Fibroblast of villous mesenchyme (primary cell): ENCODE results near the gene ZNF786. TPM values are rescaled to one million over a fixed set of nuclear protein-coding genes. Genes with fewer than 3 reads are reported as not detected.

Experiments used
- DNase-seq: peaks from one replicate; pipeline ENCODE4 v3.0.0-alpha.2; 2010; ENCODE audit warnings: low read depth
- H3K4me3 ChIP-seq: 2 replicates; pipeline ENCODE4 v1.5.1; 2011; ENCODE audit warnings: low read depth, mild to moderate bottlenecking, low read length
- total RNA-seq: library from RNA; depleted of rRNA; stranded (reverse); fragments of >200 nt; gene quantifications from 2 replicates; pipeline ENCODE4 v1.2.3, GENCODE V29; 2012
- TF ChIP-seq, protein P1 (sequence below): IDR thresholded peaks from 2 replicates; pipeline ENCODE4 v1.5.1; 2012; ENCODE audit warnings: low read depth, mild to moderate bottlenecking, low read length; ENCODE audit not compliant: insufficient read depth

ZNF786 gene
- total RNA-seq, 1 donor: 9.1 TPM

DNA sequence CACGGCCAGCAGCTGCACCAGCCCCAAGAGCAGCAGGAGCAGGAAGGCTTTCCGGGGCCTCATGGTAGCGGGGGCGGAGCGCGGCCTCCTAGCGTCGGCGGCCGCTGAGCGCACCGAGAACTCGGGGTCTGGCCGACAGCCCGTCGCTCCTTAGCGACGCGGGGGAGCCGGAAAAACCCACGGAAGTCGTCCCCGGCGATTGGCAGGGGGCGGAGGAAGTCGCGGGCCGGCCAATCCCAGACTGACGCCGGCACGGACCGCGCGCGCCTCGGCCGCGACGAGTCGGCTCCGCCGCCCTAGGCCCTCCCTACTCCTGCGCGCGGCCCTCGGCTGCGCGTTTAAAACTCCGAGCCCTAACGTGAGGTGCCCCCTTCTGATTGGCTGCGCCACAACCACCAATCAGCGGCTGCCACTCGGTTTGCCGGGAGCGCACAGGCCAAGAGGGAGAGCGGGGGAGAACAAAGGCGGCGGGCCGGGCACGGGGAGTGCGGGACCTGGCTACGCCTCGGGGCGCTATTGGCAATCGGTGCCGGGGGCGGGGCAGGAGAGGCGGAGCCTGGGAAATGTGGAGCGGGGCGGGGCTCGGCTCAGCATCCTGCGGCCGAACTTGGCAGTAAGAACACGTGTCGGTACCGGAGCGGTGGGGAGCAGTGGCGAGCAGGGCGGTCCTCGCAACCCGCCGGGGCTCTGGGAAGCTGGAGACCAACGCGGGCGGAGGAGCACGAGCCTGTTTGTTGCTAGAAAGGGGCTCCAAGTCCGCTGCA is 62.0 kb downstream of the ZNF786 start, which contains the start of gene PDIA4:
PDIA4 (minus strand) TSS at position 160 of the 764 bp plus-strand sequence; CDS start at position 63, 97 bp downstream.
- H3K4me3 ChIP-seq: peak within 1 kb of the TSS; percentile 88
- TF ChIP-seq, protein P1, sequence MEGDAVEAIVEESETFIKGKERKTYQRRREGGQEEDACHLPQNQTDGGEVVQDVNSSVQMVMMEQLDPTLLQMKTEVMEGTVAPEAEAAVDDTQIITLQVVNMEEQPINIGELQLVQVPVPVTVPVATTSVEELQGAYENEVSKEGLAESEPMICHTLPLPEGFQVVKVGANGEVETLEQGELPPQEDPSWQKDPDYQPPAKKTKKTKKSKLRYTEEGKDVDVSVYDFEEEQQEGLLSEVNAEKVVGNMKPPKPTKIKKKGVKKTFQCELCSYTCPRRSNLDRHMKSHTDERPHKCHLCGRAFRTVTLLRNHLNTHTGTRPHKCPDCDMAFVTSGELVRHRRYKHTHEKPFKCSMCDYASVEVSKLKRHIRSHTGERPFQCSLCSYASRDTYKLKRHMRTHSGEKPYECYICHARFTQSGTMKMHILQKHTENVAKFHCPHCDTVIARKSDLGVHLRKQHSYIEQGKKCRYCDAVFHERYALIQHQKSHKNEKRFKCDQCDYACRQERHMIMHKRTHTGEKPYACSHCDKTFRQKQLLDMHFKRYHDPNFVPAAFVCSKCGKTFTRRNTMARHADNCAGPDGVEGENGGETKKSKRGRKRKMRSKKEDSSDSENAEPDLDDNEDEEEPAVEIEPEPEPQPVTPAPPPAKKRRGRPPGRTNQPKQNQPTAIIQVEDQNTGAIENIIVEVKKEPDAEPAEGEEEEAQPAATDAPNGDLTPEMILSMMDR: no peak
- DNase-seq: peak; percentile 100

DNA sequence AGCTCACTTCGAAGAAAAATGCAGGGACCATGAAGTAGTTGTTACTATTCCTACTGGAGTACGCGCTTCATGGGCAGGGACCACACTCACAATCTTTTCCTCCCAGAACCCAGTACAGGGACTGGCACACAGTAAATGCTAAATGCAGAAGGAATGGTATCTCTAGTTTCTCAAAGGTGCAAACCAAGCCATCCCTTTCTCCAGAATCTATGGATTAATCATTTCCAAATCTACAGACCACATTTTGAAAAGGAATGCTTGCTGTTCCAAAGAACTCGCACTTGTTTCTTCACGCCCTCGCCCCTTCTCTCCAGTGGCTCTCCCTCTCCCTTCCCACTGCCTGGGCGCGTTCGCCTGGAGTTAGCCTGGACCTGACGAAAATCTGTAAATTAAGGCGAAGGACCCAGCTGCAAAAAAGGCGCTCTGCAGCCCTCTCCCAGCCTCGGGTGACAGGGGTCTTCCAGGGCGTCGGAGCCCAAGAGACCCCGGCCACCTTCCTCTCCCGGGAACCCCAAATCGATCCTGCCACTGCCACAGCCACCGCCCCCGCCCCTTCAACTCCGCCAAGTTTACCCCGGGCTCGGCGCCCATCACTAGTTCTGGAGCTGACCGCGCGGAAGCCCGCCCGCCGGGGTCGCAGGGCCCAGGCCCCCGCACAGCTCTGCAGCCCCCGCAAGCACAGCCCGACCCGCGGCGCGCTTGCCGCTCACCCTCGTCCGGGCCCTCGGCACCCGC is 62.7 kb downstream of the ZNF786 start:
- TF ChIP-seq, protein P1: no peak
- DNase-seq: peak; percentile 32
- H3K4me3 ChIP-seq: peak overlapping the region; percentile 88

DNA sequence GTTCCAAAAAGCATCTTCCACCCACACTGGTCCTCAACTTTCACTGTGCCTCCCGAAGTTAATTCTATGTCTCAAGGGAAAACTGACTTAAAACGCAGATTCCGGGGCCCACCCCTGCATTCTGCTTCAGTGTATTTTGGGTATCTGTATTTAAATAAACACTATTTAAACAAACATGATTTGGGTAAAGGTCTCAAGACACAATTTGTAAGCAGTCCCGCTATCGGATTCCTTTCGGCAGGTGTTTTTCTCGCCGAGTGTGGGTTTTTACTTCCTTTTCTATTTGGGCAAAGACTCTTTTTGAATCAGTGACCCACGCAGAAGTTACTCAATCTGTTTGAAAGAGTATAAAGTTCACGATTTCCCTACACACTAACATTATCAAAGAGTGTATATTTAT is 63.5 kb downstream of the ZNF786 start:
- TF ChIP-seq, protein P1: no peak
- no peak for DNase-seq
- peak overlapping the region; percentile 88 for H3K4me3 ChIP-seq

DNA sequence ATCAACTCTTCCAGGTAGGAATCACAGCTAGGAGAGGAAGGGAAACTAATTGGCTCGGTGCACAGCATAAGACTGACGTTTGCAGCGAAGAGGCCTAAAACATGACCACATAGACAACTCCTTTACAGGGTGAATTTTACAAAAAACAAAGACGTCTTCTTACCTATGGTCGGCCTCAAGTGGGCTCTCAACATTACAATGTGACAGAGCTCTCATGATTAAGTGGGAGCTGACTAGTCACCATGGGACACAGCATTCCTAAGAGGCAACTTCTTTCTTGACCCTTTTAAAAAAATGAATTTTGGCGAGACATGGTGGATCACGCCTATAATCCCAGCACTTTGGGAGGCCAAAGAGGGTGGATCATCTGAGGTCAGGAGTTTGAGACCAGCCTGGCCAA is 66.9 kb downstream of the ZNF786 start:
- no peak for DNase-seq
- TF ChIP-seq, protein P1: no peak
- no peak overlapping the region for H3K4me3 ChIP-seq

DNA sequence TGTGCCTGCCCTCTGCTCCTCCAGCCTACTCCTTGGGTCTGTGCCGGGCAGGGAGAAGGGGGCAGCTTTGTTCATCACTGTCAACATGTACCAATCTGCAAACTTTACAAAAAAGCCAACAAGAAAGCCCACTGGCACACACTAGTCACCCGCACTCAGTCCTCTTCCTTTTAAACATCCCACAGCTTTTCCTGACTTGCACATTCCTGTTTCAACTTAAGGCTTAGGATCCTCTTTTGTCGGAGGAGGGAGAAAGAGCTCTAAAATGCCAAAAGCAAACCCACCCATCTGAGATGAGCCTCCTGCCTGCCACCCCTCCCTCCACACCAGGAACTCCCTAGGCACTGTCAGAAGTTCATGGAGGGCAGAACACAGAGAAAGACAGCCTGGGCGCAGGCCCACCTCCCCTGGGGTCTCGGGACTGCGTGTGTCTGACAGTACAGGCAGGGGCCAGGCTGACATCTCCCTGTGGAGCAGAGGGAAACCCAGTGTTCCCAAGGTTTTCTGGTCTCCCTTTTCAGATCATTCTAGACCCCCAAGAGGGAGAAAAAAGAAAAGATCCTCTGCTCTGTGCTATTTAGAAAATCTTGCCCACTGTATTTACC is 67.7 kb downstream of the ZNF786 start:
- no peak for DNase-seq
- TF ChIP-seq, protein P1: no peak
- no peak overlapping the region for H3K4me3 ChIP-seq

DNA sequence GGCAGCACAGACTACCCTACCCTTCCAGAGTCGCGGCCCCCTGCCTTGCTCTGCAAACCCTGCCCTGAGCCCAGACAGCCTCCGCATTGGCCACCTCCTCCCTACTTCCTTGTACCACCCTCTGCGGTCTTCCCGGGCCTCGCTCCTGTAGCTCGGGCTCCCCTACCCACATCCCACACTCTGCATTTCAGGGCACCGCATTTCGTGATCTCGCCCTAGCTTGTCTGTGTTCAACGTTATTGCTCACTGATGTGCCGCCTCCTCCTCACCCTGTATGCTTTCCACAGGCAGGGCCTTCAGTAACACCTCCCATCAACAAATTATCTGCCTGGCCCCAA is 68.8 kb downstream of the ZNF786 start:
- DNase-seq: no peak
- H3K4me3 ChIP-seq: no peak overlapping the region
- TF ChIP-seq, protein P1: no peak
